ENCODE data around the gene OLFM1. TPM values are rescaled to one million over a fixed set of nuclear protein-coding genes. Genes with fewer than 3 reads are reported as not detected.

Gene OLFM1
- total RNA-seq, 2 donors from 2014 or later: 11.0 to 23.2 TPM

- Histone ChIP-seq H3K27ac (ENCODE audit: low read depth, low read length) (no peak overlapping the region), H3K9me3 (ENCODE audit: control insufficient read depth, low read length) (no peaks in the 10 kb centered on the region), H3K9ac (ENCODE audit: extremely low read depth, low read length, poor library complexity, severe bottlenecking) (no peak overlapping the region), H3K4me3 (ENCODE audit: low read length) (no peak overlapping the region), H3K27me3 (ENCODE audit: control insufficient read depth, insufficient read depth, low read length, poor library complexity, severe bottlenecking) (peaks cover 14% of the 10 kb centered on the region), H3K36me3 (ENCODE audit: control insufficient read depth, insufficient read depth, low read length) (no peaks in the 10 kb centered on the region), H3K4me1 (ENCODE audit: control insufficient read depth, insufficient read depth, low read length) (no peaks in the 10 kb centered on the region)
- no CpG with 5 or more reads among the region's 3 CpGs for WGBS, 2 experiments (ENCODE audit: insufficient coverage in 1 of 2, insufficient read length in 1 of 2)
- Mint-ChIP-seq H3K27me3 (ENCODE audit: insufficient read depth) (peaks cover 13% of the 10 kb centered on the region), H3K27ac (no peak overlapping the region), H3K4me3 (no peak overlapping the region), H3K9me3 (peaks cover 7% of the 10 kb centered on the region), H3K36me3 (ENCODE audit: low read depth) (no peaks in the 10 kb centered on the region), H3K4me1 (no peaks in the 10 kb centered on the region)
- no peak for DNase-seq
- TF ChIP-seq, protein P1, sequence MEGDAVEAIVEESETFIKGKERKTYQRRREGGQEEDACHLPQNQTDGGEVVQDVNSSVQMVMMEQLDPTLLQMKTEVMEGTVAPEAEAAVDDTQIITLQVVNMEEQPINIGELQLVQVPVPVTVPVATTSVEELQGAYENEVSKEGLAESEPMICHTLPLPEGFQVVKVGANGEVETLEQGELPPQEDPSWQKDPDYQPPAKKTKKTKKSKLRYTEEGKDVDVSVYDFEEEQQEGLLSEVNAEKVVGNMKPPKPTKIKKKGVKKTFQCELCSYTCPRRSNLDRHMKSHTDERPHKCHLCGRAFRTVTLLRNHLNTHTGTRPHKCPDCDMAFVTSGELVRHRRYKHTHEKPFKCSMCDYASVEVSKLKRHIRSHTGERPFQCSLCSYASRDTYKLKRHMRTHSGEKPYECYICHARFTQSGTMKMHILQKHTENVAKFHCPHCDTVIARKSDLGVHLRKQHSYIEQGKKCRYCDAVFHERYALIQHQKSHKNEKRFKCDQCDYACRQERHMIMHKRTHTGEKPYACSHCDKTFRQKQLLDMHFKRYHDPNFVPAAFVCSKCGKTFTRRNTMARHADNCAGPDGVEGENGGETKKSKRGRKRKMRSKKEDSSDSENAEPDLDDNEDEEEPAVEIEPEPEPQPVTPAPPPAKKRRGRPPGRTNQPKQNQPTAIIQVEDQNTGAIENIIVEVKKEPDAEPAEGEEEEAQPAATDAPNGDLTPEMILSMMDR (conservative IDR thresholded peaks at IDR 0.05): no peak
Observed at GRCh38 chr9:135056541-135056940, 30.9 kb upstream of the OLFM1 start.

DNA sequence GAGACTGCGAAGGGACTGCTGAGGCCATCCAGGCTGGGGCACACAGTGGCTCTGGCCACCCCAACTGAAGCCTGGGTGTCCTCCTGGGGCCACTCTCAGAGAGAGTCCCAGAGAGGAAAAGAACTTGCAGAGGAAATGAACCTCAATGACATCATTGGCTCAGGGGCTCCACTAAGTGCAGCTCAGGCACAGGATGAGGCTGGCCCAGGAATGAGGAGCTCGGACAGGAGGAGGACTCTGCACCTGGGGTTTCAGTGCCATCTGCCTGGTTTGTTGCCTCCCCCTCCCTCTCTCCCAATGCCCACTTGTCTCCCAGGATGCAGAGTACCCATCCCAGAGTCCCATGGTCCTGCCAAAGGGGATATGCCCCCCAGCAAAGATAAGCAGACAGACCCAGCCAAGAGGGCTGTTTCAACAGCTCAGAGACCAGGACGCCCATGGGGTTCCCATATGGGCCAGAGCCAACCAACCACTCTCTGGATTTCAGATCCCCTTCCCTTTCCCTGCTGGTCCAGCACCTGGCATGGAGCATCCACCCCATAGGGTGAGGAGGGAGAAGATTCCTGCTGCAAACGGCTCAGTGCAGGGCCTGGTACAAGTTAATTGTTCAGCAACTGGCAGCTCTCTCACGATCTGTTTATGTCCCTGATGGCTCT, 26.9 kb upstream of the OLFM1 start:
- H3K27ac ChIP-seq (ENCODE audit: low read depth, low read length): no peak overlapping the region
- Mint-ChIP-seq H3K27ac (no peak overlapping the region), H3K36me3 (ENCODE audit: low read depth) (no peaks in the 10 kb centered on the region), H3K27me3 (ENCODE audit: insufficient read depth) (peaks cover 27% of the 10 kb centered on the region), H3K4me1 (no peaks in the 10 kb centered on the region), H3K4me3 (no peak overlapping the region), H3K9me3 (peaks cover 33% of the 10 kb centered on the region)
- H3K9ac ChIP-seq (ENCODE audit: extremely low read depth, low read length, poor library complexity, severe bottlenecking): no peak overlapping the region
- H3K36me3 ChIP-seq (ENCODE audit: control insufficient read depth, insufficient read depth, low read length): no peaks in the 10 kb centered on the region
- 71 to 77% methylated on average over 3 to 5 of the region's 5 CpGs for WGBS, 2 experiments (ENCODE audit: insufficient coverage in 1 of 2, insufficient read length in 1 of 2)
- no peak overlapping the region for H3K4me3 ChIP-seq (ENCODE audit: low read length)
- TF ChIP-seq, protein P1 (conservative IDR thresholded peaks at IDR 0.05): no peak
- peak; percentile 17 for DNase-seq
- H3K9me3 ChIP-seq (ENCODE audit: control insufficient read depth, low read length): no peaks in the 10 kb centered on the region
- no peaks in the 10 kb centered on the region for H3K4me1 ChIP-seq (ENCODE audit: control insufficient read depth, insufficient read depth, low read length)
- H3K27me3 ChIP-seq (ENCODE audit: control insufficient read depth, insufficient read depth, low read length, poor library complexity, severe bottlenecking): peaks cover 14% of the 10 kb centered on the region

DNA sequence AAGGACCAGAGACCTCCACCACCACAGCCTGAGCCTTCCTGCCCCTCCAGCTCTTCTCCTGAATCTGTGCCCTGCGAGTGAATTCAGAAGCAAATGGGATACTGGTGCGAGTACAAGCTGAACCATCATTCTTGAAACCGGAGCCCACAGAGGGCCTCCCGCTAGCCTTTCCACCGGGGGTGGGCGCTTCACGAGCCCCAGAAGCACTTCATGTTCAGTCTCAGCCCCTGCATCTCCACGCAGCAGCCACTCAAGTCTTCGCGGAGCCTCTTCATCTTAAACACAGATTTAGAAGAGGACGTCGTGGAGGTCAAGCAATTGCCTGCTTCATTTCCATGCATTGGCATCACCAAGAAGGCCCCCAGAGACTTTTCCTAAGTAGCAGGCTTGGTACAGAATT, 26.0 kb upstream of the OLFM1 start:
- no peaks in the 10 kb centered on the region for H3K36me3 ChIP-seq (ENCODE audit: control insufficient read depth, insufficient read depth, low read length)
- peaks cover 14% of the 10 kb centered on the region for H3K27me3 ChIP-seq (ENCODE audit: control insufficient read depth, insufficient read depth, low read length, poor library complexity, severe bottlenecking)
- H3K4me1 ChIP-seq (ENCODE audit: control insufficient read depth, insufficient read depth, low read length): no peaks in the 10 kb centered on the region
- no peak overlapping the region for H3K27ac ChIP-seq (ENCODE audit: low read depth, low read length)
- no peaks in the 10 kb centered on the region for H3K4me1 Mint-ChIP-seq
- H3K9me3 Mint-ChIP-seq: peaks cover 38% of the 10 kb centered on the region
- H3K4me3 Mint-ChIP-seq: no peak overlapping the region
- peak; percentile 11 for DNase-seq
- no peak overlapping the region for H3K9ac ChIP-seq (ENCODE audit: extremely low read depth, low read length, poor library complexity, severe bottlenecking)
- H3K4me3 ChIP-seq (ENCODE audit: low read length): no peak overlapping the region
- H3K27ac Mint-ChIP-seq: no peak overlapping the region
- TF ChIP-seq, protein P1 (conservative IDR thresholded peaks at IDR 0.05): no peak
- no peaks in the 10 kb centered on the region for H3K36me3 Mint-ChIP-seq (ENCODE audit: low read depth)
- WGBS, 2 experiments (ENCODE audit: insufficient coverage in 1 of 2, insufficient read length in 1 of 2): 86 to 90% methylated on average over 9 to 12 of the region's 12 CpGs
- no peaks in the 10 kb centered on the region for H3K9me3 ChIP-seq (ENCODE audit: control insufficient read depth, low read length)
- peaks cover 32% of the 10 kb centered on the region for H3K27me3 Mint-ChIP-seq (ENCODE audit: insufficient read depth)
